Stomach (tissue), 9 donors: ENCODE measurements around the gene PCYT2. TPM values are rescaled to one million over a fixed set of nuclear protein-coding genes. Genes with fewer than 3 reads are reported as not detected.

Source experiments
- DNase-seq, 2 donors: peaks; one replicate each; pipeline versions ENCODE4 v3.0.0 to v3.0.0-alpha.2; 2013 to 2019
- H3K27ac ChIP-seq, 5 donors: fragments of 200-600 bp in 4 of 5; sonication (generic) in 4 of 5; one replicate each; pipeline ENCODE4 v1.5.1; 2013 to 2019; ENCODE audit warnings: mild to moderate bottlenecking in 1 of 5, moderate library complexity in 1 of 5
- H3K27me3 ChIP-seq, 3 donors: fragments of 200-600 bp; sonication (generic); one replicate each; pipeline ENCODE4 v1.5.1; 2017 to 2019; ENCODE audit warnings: mixed run types in 1 of 3
- H3K36me3 ChIP-seq, 4 donors: fragments of 200-600 bp; sonication (generic); 1 replicate in 3 of 4; 2 replicates in 1 of 4; pipeline ENCODE4 v1.5.1; 2016 to 2019
- H3K4me1 ChIP-seq, 4 donors: fragments of 200-600 bp; sonication (generic); one replicate each; pipeline ENCODE4 v1.5.1; 2016 to 2019
- H3K4me3 ChIP-seq, 4 donors: fragments of 200-600 bp; sonication (generic) in 3 of 4; one replicate each; pipeline ENCODE4 v1.5.1; 2016 to 2019; ENCODE audit warnings: mild to moderate bottlenecking in 1 of 4
- H3K9me3 ChIP-seq, 4 donors: fragments of 200-600 bp; sonication (generic); one replicate each; pipeline ENCODE4 v1.5.1; 2016 to 2019
- EP300 ChIP-seq: sonication (generic); formaldehyde crosslinking; IDR thresholded peaks from one replicate; pipeline ENCODE4 v1.6.1; 2017; ENCODE audit warnings: antibody characterized with exemption
- POLR2A ChIP-seq, 4 donors: fragments of 450-650 bp; IDR thresholded peaks; one replicate each; pipeline ENCODE4 v1.6.1; 2016; ENCODE audit warnings: antibody characterized with exemption in 4 of 4, control low read depth in 2 of 4, mild to moderate bottlenecking in 1 of 4, moderate library complexity in 1 of 4
- POLR2AphosphoS5 ChIP-seq, 3 donors: sonication (generic); formaldehyde crosslinking; IDR thresholded peaks; one replicate each; pipeline ENCODE4 v1.6.1; 2016; ENCODE audit warnings: antibody characterized with exemption in 3 of 3
- WGBS, 5 donors: extraction: QIAGEN DNeasy Blood & Tissue Kit in 3 of 5; methylation state at CpG; one replicate each; pipeline versions ENCODE4 v1.1.5 to v1.1.7; 2013 to 2018; 5-methylcytosine and 5-hydroxymethylcytosine counted together
- intact Hi-C: fragments of 100-400 bp; cut with DNase I; formaldehyde crosslinking; loops from one replicate; pipeline ENCODE4 v1.15.1; 2023; ENCODE audit warnings: low total_unique reads
- polyA plus RNA-seq, 3 donors: library from polyadenylated mRNA; stranded (reverse); fragments of 200-250 nt; gene quantifications; one replicate each; pipeline ENCODE4 v1.2.3, GENCODE V29; 2013
- total RNA-seq, 5 donors: library from RNA; depleted of rRNA; stranded (reverse); fragments of >200 nt; gene quantifications; one replicate each; pipeline versions ENCODE4 v1.1.0 to v1.2.3, GENCODE V29; 2014 to 2016
- TF ChIP-seq, protein P1 (sequence below), 7 experiments: fragments of 450-650 bp in 4 of 7; fragments of 200-600 bp in 3 of 7; sonication (generic) in 3 of 7; IDR thresholded peaks; one replicate each; pipeline ENCODE4 v1.5.1; 2016 to 2019; ENCODE audit warnings: antibody characterized with exemption in 7 of 7, control low read depth in 2 of 7, mild to moderate bottlenecking in 1 of 7
- donor health status: healthy with polysubstance abuse.
- donor health status: Bipolar disorder and iron deficiency.
- donor health status: healthy.

PCYT2 gene
- total and polyA plus RNA-seq, 8 donors: 17.5 to 119 (median 41.2) TPM

DNA sequence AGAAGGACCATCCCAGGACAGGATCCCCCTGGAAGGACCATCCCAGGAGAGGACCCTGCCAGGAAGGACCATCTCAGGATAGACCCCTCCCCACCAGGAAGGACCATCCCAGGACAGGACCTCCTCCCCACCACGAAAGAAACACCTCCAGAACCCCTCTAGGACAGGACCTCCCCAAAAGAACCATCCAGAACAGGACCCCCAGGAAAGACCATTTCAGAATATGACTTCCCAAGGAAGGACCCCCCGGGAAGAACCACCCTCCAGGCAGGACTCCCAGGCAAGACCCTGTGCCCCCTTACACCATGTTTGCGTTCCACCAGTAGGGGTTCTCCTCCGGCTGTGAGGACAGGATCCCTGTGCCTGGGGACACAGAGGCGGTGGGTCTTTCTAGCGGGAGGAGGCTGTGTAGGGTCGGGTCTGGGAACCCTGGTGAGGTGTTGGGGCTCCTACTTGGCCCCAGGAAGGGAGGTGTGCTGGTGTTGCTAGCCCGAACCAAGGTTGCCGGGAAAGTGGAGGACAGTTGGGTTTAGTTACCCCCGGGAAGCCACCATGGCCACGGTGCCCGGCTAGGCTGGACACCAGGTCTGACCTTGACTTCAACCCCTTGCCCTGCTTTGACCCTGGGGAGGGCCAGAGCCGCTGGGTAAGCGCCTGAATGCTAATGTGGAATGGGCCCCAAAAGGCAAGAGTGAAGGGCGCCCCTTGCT is 47.6 kb upstream of the PCYT2 start:
- DNase-seq: no peak
- Histone ChIP-seq H3K27ac (no peak overlapping the region), H3K36me3 (no peaks in the 10 kb centered on the region), H3K4me1 (peaks cover 20 to 28% (median 26%) of the 10 kb centered on the region in 4 donors), H3K9me3 (no peaks in the 10 kb centered on the region), H3K27me3 (peaks cover 19 to 97% (median 53%) of the 10 kb centered on the region in 3 donors), H3K4me3 (peak overlapping the region in 3 of 4 donors; percentile 44 to 62 (median 52))
- 50 to 61% (median 56%) methylated on average over 4 to 15 of the region's 15 CpGs for WGBS, 5 donors
- TF ChIP-seq EP300 (no peak), POLR2AphosphoS5 (IDR thresholded peaks at IDR 0.05) (no peak), POLR2A (IDR thresholded peaks at IDR 0.05) (no peak)
- TF ChIP-seq, protein P1, sequence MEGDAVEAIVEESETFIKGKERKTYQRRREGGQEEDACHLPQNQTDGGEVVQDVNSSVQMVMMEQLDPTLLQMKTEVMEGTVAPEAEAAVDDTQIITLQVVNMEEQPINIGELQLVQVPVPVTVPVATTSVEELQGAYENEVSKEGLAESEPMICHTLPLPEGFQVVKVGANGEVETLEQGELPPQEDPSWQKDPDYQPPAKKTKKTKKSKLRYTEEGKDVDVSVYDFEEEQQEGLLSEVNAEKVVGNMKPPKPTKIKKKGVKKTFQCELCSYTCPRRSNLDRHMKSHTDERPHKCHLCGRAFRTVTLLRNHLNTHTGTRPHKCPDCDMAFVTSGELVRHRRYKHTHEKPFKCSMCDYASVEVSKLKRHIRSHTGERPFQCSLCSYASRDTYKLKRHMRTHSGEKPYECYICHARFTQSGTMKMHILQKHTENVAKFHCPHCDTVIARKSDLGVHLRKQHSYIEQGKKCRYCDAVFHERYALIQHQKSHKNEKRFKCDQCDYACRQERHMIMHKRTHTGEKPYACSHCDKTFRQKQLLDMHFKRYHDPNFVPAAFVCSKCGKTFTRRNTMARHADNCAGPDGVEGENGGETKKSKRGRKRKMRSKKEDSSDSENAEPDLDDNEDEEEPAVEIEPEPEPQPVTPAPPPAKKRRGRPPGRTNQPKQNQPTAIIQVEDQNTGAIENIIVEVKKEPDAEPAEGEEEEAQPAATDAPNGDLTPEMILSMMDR (IDR thresholded peaks at IDR 0.05): no peak
- intact Hi-C loops: no loop called here

DNA sequence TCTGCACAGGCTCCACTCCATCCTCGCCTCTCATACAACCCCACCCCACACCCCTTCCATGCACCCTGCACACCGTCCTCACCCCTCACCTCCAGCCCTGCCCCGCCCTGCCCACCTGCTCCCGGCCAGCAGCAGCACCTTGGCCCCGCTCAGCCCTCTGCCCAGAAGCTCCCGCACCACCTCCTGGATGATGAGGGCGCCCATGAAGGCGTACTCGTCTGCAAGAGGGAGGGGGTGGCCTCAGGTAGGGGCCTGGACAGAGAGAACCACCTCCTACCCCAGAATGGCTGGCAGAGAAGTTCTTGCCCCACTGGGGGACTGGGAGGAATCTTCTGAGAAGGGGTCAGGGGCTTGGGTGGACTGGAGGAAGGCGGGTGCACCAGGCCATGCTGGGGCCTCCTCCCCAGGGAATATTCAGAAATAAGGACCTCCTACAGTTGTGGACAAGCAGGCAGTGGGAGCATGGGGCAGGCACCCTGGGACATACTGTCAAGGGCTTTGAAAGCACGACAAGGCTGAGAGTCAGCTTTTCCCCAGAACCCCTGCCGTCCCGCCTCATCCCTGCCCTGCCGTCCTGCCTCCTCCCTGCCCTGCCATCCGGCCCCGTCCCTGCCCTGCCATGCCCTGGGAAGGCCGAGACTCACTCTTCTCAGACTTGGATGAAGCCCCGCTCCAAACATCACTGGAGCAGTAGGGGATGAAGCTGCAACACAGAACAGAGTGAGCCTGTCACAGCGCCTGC is 46.7 kb upstream of the PCYT2 start:
- intact Hi-C loops: no loop called here
- Histone ChIP-seq H3K4me3 (no peak overlapping the region), H3K27ac (no peak overlapping the region), H3K36me3 (no peaks in the 10 kb centered on the region), H3K9me3 (no peaks in the 10 kb centered on the region), H3K4me1 (peaks cover 20 to 28% (median 26%) of the 10 kb centered on the region in 4 donors), H3K27me3 (peaks cover 19 to 95% (median 49%) of the 10 kb centered on the region in 3 donors)
- 81 to 88% (median 85%) methylated on average over 16 to 19 of the region's 19 CpGs for WGBS, 5 donors
- TF ChIP-seq POLR2A (IDR thresholded peaks at IDR 0.05): no peak
- TF ChIP-seq, protein P1 (IDR thresholded peaks at IDR 0.05): no peak
- TF ChIP-seq POLR2AphosphoS5 (IDR thresholded peaks at IDR 0.05): no peak
- DNase-seq: no peak

DNA sequence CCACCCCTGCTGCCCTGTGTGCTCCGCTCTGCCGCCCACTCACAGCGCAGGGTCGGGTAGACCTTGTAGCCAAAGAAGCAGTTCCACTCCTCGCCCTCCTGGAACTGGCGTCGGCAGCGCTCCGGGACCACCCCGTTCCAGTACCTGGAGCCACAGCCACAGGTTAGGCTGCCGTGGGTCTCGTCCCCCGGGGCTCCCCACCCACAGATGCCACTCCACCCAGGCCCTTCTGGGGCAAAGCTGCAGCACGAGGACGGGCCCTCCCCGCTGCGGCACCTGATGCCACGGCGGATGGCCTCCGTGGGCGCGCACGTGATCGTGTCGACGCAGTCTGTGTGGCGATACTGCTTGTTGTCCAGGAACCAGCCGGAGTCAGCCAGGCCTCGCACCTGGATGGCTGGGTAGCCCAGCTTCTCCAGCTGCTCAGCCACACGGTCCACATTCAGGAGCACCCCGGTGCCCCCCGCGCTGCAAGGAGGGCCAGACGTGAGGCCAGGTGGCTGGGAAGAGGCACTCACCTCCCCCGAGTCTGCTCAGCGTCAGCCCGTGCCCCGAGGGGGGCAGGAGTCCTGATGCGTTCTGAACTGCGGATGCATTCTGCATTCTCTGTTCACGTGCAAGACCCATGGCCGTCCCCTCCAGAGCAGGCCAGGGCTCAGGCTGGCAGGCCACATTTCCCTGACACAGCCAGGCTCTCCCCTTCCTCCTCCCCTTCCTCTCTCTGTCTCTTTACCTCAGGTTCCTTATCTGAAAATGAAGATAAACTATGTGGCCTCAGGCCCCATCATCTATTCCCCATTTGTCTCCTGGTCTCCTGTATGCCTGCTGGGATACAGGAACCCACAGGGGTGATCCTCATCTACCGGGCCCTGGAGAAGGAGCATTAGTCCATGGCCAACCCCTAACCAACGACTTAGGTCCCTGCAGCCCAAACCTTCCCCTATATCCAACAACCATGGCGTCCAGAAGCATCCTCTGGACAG is 45.7 kb upstream of the PCYT2 start:
- intact Hi-C loops: no loop called here
- WGBS, 5 donors: 81 to 88% (median 86%) methylated on average over 22 to 45 of the region's 45 CpGs
- H3K27ac ChIP-seq: no peak overlapping the region
- H3K4me3 ChIP-seq: no peak overlapping the region
- H3K4me1 ChIP-seq: peaks cover 20 to 28% (median 24%) of the 10 kb centered on the region in 4 donors
- peaks cover 14 to 90% (median 39%) of the 10 kb centered on the region in 3 donors for H3K27me3 ChIP-seq
- no peaks in the 10 kb centered on the region for H3K9me3 ChIP-seq
- H3K36me3 ChIP-seq: no peaks in the 10 kb centered on the region
- TF ChIP-seq POLR2A (IDR thresholded peaks at IDR 0.05): no peak
- no peak for TF ChIP-seq POLR2AphosphoS5 (IDR thresholded peaks at IDR 0.05)
- no peak for TF ChIP-seq EP300
- TF ChIP-seq, protein P1 (IDR thresholded peaks at IDR 0.05): no peak
- no peak for DNase-seq
